Subcutaneous adipose tissue (tissue), 4 donors: Measurements from ENCODE around the gene RAB15. TPM values are rescaled to one million over a fixed set of nuclear protein-coding genes. Genes with fewer than 3 reads are reported as not detected.

Experiments used
- total RNA-seq, 4 donors: library from RNA; depleted of rRNA; stranded (reverse); fragments of >200 nt; gene quantifications; one replicate each; pipeline ENCODE4 v1.1.0, GENCODE V29; 2016
- TF ChIP-seq, protein P1 (sequence below): fragments of 450-650 bp; IDR thresholded peaks from one replicate; pipeline ENCODE4 v1.5.1; 2016; ENCODE audit warnings: low read depth, mild to moderate bottlenecking, control low read depth, antibody characterized with exemption, moderate library complexity

RAB15 gene
- total RNA-seq, 4 donors from 2014 or later = 0.75 to 1.2 (median 0.93) TPM

DNA sequence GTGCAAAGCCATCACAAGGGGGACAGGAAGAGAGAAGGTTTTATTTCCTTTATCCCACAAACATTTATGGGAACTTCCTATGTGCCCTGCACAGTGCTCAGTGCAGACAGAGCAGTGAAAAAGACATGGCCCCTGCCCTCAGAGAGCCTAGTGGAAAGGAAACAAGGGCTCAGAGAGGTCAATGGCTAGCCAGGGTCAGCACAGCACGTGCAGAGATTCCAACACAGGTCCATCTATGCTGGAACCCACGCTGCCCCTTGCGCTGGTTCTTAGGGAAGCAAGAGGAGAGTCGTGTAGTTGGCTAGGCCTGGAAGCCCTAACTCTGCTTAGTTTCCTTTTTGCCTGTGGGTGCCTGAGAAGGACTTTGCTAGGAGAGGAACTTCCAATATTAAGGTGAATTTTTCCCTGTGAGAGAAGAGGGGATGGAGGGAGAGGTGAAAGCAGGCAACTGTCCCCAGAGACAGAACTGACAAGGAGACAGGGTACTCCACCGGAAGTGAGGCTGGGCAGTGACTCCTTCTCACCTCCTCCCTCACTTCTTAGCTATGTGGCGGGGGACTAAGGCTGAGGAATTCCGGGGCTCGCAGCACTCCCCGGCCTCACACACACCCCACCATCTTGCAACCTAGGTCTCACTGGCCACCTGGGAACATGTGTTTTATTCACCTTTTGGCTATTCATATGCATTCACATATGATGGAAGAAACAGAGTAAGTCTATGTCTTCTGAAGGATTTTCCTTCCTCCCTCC is 17.5 kb downstream of the RAB15 start:
- TF ChIP-seq, protein P1, sequence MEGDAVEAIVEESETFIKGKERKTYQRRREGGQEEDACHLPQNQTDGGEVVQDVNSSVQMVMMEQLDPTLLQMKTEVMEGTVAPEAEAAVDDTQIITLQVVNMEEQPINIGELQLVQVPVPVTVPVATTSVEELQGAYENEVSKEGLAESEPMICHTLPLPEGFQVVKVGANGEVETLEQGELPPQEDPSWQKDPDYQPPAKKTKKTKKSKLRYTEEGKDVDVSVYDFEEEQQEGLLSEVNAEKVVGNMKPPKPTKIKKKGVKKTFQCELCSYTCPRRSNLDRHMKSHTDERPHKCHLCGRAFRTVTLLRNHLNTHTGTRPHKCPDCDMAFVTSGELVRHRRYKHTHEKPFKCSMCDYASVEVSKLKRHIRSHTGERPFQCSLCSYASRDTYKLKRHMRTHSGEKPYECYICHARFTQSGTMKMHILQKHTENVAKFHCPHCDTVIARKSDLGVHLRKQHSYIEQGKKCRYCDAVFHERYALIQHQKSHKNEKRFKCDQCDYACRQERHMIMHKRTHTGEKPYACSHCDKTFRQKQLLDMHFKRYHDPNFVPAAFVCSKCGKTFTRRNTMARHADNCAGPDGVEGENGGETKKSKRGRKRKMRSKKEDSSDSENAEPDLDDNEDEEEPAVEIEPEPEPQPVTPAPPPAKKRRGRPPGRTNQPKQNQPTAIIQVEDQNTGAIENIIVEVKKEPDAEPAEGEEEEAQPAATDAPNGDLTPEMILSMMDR = no peak

DNA sequence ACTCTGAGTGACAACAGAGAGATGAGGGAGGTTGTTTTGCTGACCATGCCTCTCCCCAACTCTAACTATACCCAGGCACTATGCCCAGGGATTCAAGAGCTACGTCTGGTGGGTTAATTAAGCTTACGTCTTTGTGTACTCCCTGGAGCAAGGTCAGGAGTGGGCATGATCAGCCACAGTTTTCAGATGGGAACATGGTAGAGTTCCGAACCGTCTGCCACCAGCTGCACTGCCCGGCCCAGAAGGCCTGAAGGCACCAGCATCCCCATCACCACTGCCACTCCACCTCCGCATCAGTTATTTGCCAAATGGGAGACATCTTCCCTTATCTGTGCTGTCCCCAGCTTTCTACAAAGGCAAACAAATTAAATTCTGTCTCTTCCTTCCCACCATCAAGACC is 18.5 kb downstream of the RAB15 start:
- TF ChIP-seq, protein P1 = no peak

DNA sequence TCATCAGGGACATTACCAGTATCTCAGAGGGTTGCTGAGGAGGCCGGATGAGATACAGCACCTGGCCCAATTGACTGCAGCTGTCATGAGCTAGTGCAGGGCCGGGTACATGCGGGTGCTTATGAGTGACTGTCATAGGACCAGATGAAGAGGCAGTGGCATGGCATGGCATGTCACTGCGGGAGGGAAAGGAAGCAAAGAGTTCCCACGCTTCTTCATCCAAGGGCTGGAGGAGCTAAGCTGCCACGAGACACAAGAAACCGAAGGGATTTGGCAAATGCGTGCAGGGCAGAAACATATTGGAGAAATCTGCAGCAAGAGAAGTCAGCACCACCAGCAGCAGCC is 18.9 kb downstream of the RAB15 start:
- TF ChIP-seq, protein P1 = no peak

DNA sequence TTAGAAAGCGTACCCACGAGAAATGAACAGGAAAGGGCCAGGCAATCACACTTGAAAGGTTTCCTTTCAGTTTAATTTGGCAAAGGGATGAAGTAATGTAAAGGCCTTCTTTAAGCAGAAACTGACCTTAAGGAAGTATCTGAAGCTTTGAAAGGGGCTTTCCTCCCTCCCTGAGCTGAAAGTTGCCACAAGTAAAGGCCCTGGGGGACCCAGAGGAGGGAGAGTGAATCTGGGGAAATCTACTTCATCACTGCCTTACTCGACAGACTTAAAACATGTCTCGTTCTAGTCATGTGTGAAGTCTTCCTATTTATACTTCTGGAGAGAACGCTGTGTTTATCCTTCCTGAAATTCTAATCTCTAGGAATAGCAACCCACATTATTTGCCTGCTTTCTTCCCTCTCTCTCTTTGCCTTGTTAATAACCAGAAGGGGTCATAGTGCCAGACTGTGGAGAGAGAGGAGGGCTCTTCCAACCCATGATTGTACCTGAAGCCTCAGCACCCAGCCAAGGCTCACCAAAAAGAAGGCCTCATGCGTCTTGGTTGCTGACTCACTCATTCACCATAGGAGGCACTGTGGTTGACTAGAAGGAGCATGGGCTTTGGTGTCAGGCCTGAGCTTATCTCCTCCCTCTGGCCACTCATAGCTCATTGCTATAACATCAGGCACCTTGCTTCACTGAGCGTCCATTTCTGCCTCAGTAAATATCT is 19.4 kb downstream of the RAB15 start:
- TF ChIP-seq, protein P1 = no peak

DNA sequence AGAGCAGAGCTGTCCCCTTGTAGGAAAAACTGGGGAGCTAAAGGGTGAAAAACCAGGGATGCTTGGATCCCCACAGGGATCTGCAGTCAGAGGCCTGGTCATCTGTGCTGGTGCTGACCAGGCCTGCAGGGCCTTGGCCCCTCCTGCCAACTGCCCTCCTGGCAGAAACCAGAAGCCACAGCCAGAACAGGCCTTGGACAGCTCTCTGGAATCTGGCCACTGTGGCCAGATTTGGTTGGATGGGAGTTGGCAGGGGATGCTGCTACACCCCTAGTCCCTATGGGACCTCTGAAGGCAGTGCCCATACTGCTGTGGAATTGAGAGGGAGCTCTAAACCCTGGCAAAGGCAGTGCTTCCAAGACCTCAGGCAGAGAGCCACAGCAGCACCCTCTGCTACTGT is 20.4 kb downstream of the RAB15 start:
- TF ChIP-seq, protein P1 = no peak

DNA sequence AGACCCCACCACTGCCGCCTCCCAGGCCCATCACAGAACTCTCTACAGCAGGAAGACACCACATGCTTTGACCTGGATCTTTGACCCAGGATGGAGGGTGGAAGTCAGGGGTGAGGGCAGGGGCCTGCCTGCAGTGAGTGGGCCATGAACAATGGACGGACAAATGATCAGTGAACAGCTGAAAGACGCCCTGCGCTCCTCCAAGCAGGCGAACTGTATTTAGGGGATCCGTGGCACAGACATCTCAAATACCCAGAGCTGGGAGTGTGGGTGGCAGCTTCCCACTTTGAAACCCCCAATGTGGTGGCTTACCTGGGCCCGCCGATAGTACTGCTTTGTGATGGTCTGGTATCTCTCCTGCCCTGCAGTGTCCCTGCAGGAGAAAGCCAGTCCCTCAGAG is 20.8 kb downstream of the RAB15 start:
- TF ChIP-seq, protein P1 = no peak

DNA sequence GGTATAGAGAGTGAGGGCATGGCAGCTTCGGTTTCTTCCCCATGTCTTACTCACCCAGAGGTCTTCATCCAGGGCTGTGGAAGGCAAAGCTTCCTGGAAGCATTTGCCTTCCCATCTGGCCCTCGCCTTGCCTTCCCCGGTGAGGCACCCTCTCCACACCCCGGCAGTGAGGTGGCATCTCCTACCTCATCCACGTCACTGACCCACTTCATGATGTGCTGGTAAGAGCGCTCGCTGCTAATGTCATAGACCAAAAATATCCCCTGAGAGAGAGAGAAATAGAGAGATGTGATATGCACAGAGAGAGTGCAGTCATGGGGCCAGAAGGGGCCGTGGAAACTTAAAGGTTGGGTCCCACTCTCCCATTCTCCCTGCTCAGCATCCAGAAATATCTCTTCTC is 21.2 kb downstream of the RAB15 start:
- TF ChIP-seq, protein P1 = no peak
